IMR-90 (cell line): ENCODE data around the gene SENP6. TPM values are rescaled to one million over a fixed set of nuclear protein-coding genes. Genes with fewer than 3 reads are reported as not detected.

Experiments used
- ATAC-seq: fragments of 200-7000 bp; cut with Tn5 transposase; 2 replicates; pipeline ENCODE4 v1.9.1; 2020; ENCODE audit warnings: low read depth, mild to moderate bottlenecking, moderate library complexity
- BruUV-seq: library from RNA; stranded (reverse); fragments of 400-500 nt; replicated peaks from 2 replicates; lab custom pipeline; 2021; lab: Mats Ljungman, UMichigan
- CTCF ChIA-PET: fragments of 300-600 bp; formaldehyde crosslinking; extraction: SDS; loops from one replicate; lab custom pipeline; 2021; ENCODE audit warnings: antibody characterized with exemption; lab: Yijun Ruan, JAX
- POLR2A ChIA-PET: fragments of 300-600 bp; sonication (Branson Sonifier 250); formaldehyde crosslinking; loops from one replicate; lab custom pipeline; 2022; ENCODE audit warnings: antibody characterized with exemption; ENCODE audit not compliant: unreplicated experiment; lab: Charles Lee
- DNase-seq: peaks from one replicate; pipeline ENCODE4 v3.0.0; 2013
- H2AFZ ChIP-seq: replicated peaks from 2 replicates; pipeline ENCODE3; 2013; ENCODE audit warnings: low read length, mild to moderate bottlenecking; ENCODE audit not compliant: poor library complexity
- H2AK5ac ChIP-seq: 2 replicates; pipeline ENCODE4 v1.6.1; 2013; ENCODE audit warnings: low read depth, low read length, inconsistent platforms
- H2AK9ac ChIP-seq: replicated peaks from 2 replicates; pipeline ENCODE3; 2013; ENCODE audit warnings: mild to moderate bottlenecking, low read depth, low read length, moderate library complexity; ENCODE audit not compliant: poor library complexity
- H2BK120ac ChIP-seq: 2 replicates; pipeline ENCODE4 v1.6.1; 2013; ENCODE audit warnings: low read depth, low read length, inconsistent platforms
- H2BK15ac ChIP-seq: 3 replicates; pipeline ENCODE4 v1.6.1; 2013; ENCODE audit warnings: low read depth, low read length, inconsistent platforms
- H2BK20ac ChIP-seq: 2 replicates; pipeline ENCODE4 v1.6.1; 2013; ENCODE audit warnings: low read depth, mild to moderate bottlenecking, inconsistent platforms, low read length, moderate library complexity
- H2BK5ac ChIP-seq: 2 replicates; pipeline ENCODE4 v1.6.1; 2013; ENCODE audit warnings: mild to moderate bottlenecking, low read depth, low read length, inconsistent platforms; ENCODE audit not compliant: poor library complexity, severe bottlenecking
- H3K14ac ChIP-seq: replicated peaks from 2 replicates; pipeline ENCODE4 v1.6.1; 2013; ENCODE audit warnings: low read depth, low read length, inconsistent platforms
- H3K18ac ChIP-seq: 2 replicates; pipeline ENCODE4 v1.6.1; 2013; ENCODE audit warnings: low read depth, low read length, control low read depth
- H3K23ac ChIP-seq: 2 replicates; pipeline ENCODE4 v1.6.1; 2013; ENCODE audit warnings: low read depth, low read length, inconsistent platforms
- H3K27ac ChIP-seq: 2 replicates; pipeline ENCODE4 v1.5.1; 2013; ENCODE audit warnings: mild to moderate bottlenecking, control low read depth, low read length; ENCODE audit not compliant: insufficient read depth
- H3K27me3 ChIP-seq: 2 replicates; pipeline ENCODE4 v1.6.1; 2013; ENCODE audit warnings: low read length; ENCODE audit not compliant: control insufficient read depth, insufficient read depth
- H3K36me3 ChIP-seq: 2 replicates; pipeline ENCODE4 v1.6.1; 2013; ENCODE audit warnings: low read length, mixed read lengths; ENCODE audit not compliant: control insufficient read depth, insufficient read depth
- H3K4ac ChIP-seq: 2 replicates; pipeline ENCODE4 v1.6.1; 2013; ENCODE audit warnings: low read depth, low read length, inconsistent platforms
- H3K4me1 ChIP-seq: 2 replicates; pipeline ENCODE4 v1.6.1; 2013; ENCODE audit warnings: low read length, mixed read lengths; ENCODE audit not compliant: control insufficient read depth, insufficient read depth
- H3K4me2 ChIP-seq: 2 replicates; pipeline ENCODE4 v1.6.1; 2013; ENCODE audit warnings: low read depth, mild to moderate bottlenecking, control low read depth, low read length, moderate library complexity
- H3K4me3 ChIP-seq: 2 replicates; pipeline ENCODE4 v1.5.1; 2013; ENCODE audit warnings: low read depth, mild to moderate bottlenecking, control low read depth, low read length, moderate library complexity; ENCODE audit not compliant: insufficient read depth
- H3K56ac ChIP-seq: 2 replicates; pipeline ENCODE4 v1.6.1; 2013; ENCODE audit warnings: low read length, inconsistent platforms; ENCODE audit not compliant: insufficient read depth; ENCODE audit errors: extremely low read depth
- H3K79me1 ChIP-seq, 2 experiments: 2 replicates each; pipeline ENCODE4 v1.6.1; 2013; ENCODE audit warnings: low read length in 2 of 2, inconsistent platforms in 1 of 2, low read depth in 1 of 2
- H3K9ac ChIP-seq: 2 replicates; pipeline ENCODE4 v1.6.1; 2013; ENCODE audit warnings: low read depth, low read length, control low read depth
- H3K9me1 ChIP-seq: 2 replicates; pipeline ENCODE4 v1.6.1; 2013; ENCODE audit warnings: low read length, inconsistent platforms; ENCODE audit not compliant: insufficient read depth
- H3K9me3 ChIP-seq: 2 replicates; pipeline ENCODE4 v1.6.1; 2013; ENCODE audit warnings: low read length; ENCODE audit not compliant: control insufficient read depth, insufficient read depth
- H4K20me1 ChIP-seq: 2 replicates; pipeline ENCODE4 v1.6.1; 2013; ENCODE audit warnings: low read length, inconsistent platforms; ENCODE audit not compliant: insufficient read depth
- H4K5ac ChIP-seq: 2 replicates; pipeline ENCODE4 v1.6.1; 2013; ENCODE audit warnings: mild to moderate bottlenecking, low read depth, low read length, control low read depth
- H4K8ac ChIP-seq, 2 experiments: 2 replicates each; pipeline ENCODE4 v1.6.1; 2013; ENCODE audit warnings: low read depth in 2 of 2, low read length in 2 of 2, control low read depth in 1 of 2, inconsistent platforms in 1 of 2
- H4K91ac ChIP-seq: 2 replicates; pipeline ENCODE4 v1.6.1; 2013; ENCODE audit warnings: low read depth, low read length, inconsistent platforms; ENCODE audit not compliant: insufficient read depth
- FOS ChIP-seq: fragments of 150-350 bp; IDR thresholded peaks from 2 replicates; pipeline ENCODE4 v1.6.1; 2016; ENCODE audit warnings: low read depth, low read length
- MAFK ChIP-seq: IDR thresholded peaks from 2 replicates; pipeline ENCODE4 v1.6.1; 2012; ENCODE audit warnings: low read depth, low read length, improper control_type of control experiment
- whole genome bisulfite sequencing, 2 experiments: methylation state at CpG; one replicate each; pipeline versions ENCODE4 v1.1.5 to v1.1.7; 2013; ENCODE audit warnings: missing lambda C conversion rate in 2 of 2; ENCODE audit not compliant: insufficient read length in 1 of 2; ENCODE audit errors: extremely low coverage in 2 of 2; 5-methylcytosine and 5-hydroxymethylcytosine counted together
- dilution Hi-C: fragments of 300-500 bp; cut with HindIII; formaldehyde crosslinking; loops from one replicate; pipeline ENCODE4 v1.14.3; 2018; ENCODE audit warnings: low sequenced_read_pairs; ENCODE audit not compliant: unreplicated experiment
- in situ Hi-C: fragments of 300-500 bp; cut with MboI; formaldehyde crosslinking; loops from 3 replicates; pipeline ENCODE4 v1.14.3; 2019; ENCODE audit warnings: low sequenced_read_pairs, inconsistent platforms, mixed read lengths
- intact Hi-C: fragments of 100-400 bp; cut with micrococcal nuclease; formaldehyde crosslinking; loops from 2 replicates; pipeline ENCODE4 v1.10.0; 2022
- polyA plus RNA-seq, 3 experiments: library from polyadenylated mRNA; depleted of rRNA; stranded (reverse); fragments of >200 nt; gene quantifications; 2 replicates each; pipeline ENCODE4 v1.2.3, GENCODE V29; 2012; ENCODE audit warnings: low replicate concordance in 1 of 3
- total RNA-seq: library from RNA; depleted of rRNA; stranded (reverse); fragments of >200 nt; gene quantifications from 2 replicates; pipeline ENCODE4 v1.2.3, GENCODE V29; 2012
- TF ChIP-seq, protein P1 (sequence below): fragments of 150-350 bp; IDR thresholded peaks from 2 replicates; pipeline ENCODE4 v1.6.1; 2017; ENCODE audit warnings: mild to moderate bottlenecking, antibody characterized with exemption, low read length, low read depth

SENP6 gene
- total and polyA plus RNA-seq, 2 of the 4 experiments (the other 2 are of a cell fraction) = 23.1 to 25.8 TPM

DNA sequence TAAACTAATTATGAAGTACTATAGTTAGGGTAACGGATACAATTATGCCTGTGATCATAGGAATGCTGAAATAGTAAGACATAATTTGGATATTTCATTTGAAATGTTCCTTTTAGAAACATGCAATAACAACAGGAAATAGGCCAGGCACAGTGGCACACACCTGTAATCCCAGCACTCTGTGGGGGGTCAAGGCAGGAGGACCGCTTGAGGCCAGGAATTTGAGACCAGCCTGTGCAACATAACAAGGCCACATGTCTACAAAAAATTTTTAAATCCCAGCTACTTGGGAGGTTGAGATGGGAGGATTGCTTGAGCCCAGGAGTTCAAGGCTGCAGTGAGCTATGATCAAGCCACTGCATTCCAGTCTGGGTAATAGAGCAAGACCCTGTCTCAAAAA is 121.7 kb downstream of the SENP6 start:
- no peaks in the 10 kb centered on the region for H3K36me3 ChIP-seq
- H2BK5ac ChIP-seq = no peak overlapping the region
- no peak overlapping the region for H3K14ac ChIP-seq
- no peak overlapping the region for H2AK5ac ChIP-seq
- H3K4me1 ChIP-seq = no peaks in the 10 kb centered on the region
- ChIA-PET POLR2A (no interaction called here), CTCF (interaction anchor here (0.6 kb wide), 1 partner anchor 17 kb away, joined by 3 read pairs; no protein-coding TSS in a partner anchor)
- DNase-seq (no peak), ATAC-seq (no peak)
- TF ChIP-seq FOS (no peak), MAFK (no peak)
- TF ChIP-seq, protein P1, sequence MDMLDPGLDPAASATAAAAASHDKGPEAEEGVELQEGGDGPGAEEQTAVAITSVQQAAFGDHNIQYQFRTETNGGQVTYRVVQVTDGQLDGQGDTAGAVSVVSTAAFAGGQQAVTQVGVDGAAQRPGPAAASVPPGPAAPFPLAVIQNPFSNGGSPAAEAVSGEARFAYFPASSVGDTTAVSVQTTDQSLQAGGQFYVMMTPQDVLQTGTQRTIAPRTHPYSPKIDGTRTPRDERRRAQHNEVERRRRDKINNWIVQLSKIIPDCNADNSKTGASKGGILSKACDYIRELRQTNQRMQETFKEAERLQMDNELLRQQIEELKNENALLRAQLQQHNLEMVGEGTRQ = no peak
- H4K5ac ChIP-seq = no peak overlapping the region
- WGBS, 2 experiments = no CpG with 5 or more reads among the region's 2 CpGs
- intact Hi-C loops (no loop called here), in situ Hi-C loops (no loop called here), dilution Hi-C loops (no loop called here)
- no peak overlapping the region for H4K8ac ChIP-seq
- H3K4ac ChIP-seq = no peak overlapping the region
- no peak overlapping the region for H2BK120ac ChIP-seq
- no peak overlapping the region for H3K9ac ChIP-seq
- no peaks in the 10 kb centered on the region for H3K79me1 ChIP-seq
- H2AK9ac ChIP-seq = no peak overlapping the region
- H2AFZ ChIP-seq = no peak overlapping the region
- no peak overlapping the region for H3K27ac ChIP-seq
- no peak overlapping the region for H4K91ac ChIP-seq
- no peak overlapping the region for H3K4me3 ChIP-seq
- H2BK15ac ChIP-seq = no peak overlapping the region
- no peak overlapping the region for H3K18ac ChIP-seq
- no peak overlapping the region for H3K56ac ChIP-seq
- no peaks in the 10 kb centered on the region for H4K20me1 ChIP-seq
- H3K9me3 ChIP-seq = no peaks in the 10 kb centered on the region
- H3K27me3 ChIP-seq = no peaks in the 10 kb centered on the region
- H3K23ac ChIP-seq = no peak overlapping the region
- no peak overlapping the region for H2BK20ac ChIP-seq
- BruUV-seq = no TSS peak
- no peak overlapping the region for H3K4me2 ChIP-seq
- no peaks in the 10 kb centered on the region; the same call in 1 of the 2 replicates for H3K9me1 ChIP-seq
